Measurements from ENCODE around the gene COQ8A. TPM values are rescaled to one million over a fixed set of nuclear protein-coding genes. Genes with fewer than 3 reads are reported as not detected.

COQ8A gene
- total RNA-seq, 1 experiment from 2014 or later, result 35.3 TPM

DNA sequence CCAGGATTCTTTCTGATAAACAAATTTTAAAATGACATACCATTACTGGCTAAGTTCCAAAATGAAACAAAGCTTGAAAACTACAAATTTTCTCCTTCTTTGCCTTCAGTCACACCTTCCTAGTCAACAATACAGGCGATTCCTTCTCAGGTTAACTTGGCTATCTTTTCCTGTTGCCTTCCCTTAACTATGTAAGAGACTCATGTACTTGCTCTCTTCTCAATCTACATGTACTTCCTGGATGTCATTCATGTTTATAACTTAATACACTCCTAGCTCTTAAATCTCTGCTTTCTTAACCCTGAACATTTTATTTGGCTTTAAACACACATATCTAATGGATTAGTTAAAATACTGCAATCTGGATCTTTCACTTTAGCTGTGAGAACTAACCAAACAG lies 97.0 kb downstream of the COQ8A start:
- H3K79me2 ChIP-seq (ENCODE audit: insufficient read depth, low read length), result no peaks in the 10 kb centered on the region
- intact Hi-C loops (cut with micrococcal nuclease), result no loop called here
- no peak overlapping the region for H2AFZ ChIP-seq (ENCODE audit: low read depth, low read length, poor library complexity, severe bottlenecking)
- ATAC-seq (no peak), DNase-seq (ENCODE audit: low read depth, low spot score) (no peak)
- no peaks in the 10 kb centered on the region for H4K20me1 ChIP-seq (ENCODE audit: insufficient read depth)
- POLR2A ChIA-PET, result no interaction called here
- TF ChIP-seq SP1 (IDR thresholded peaks at IDR 0.05; ENCODE audit: low read depth) (no peak), POLR2AphosphoS5 (IDR thresholded peaks at IDR 0.05; ENCODE audit: low read depth, low read length) (no peak), MAX (IDR thresholded peaks at IDR 0.05) (no peak), EGR1 (IDR thresholded peaks at IDR 0.05; ENCODE audit: low read depth) (no peak)
- no peaks in the 10 kb centered on the region for H3K9me2 ChIP-seq (ENCODE audit: insufficient read depth)
- no peak overlapping the region for H3K27ac ChIP-seq (ENCODE audit: low read depth, low read length)
- H3K27me3 ChIP-seq (ENCODE audit: insufficient read depth, low read length), result no peaks in the 10 kb centered on the region
- H3K4me3 ChIP-seq (replicated peaks in 1 of 2; ENCODE audit: low read depth in 1 of 2, low read length in 2 of 2), result no peak overlapping the region
- no peaks in the 10 kb centered on the region for H3K4me1 ChIP-seq (ENCODE audit: control insufficient read depth in 1 of 2, insufficient read depth in 2 of 2, low read length in 2 of 2)
- CTCF ChIA-PET, result no interaction called here
- H3K9me3 ChIP-seq (ENCODE audit: control insufficient read depth in 1 of 2, insufficient read depth in 1 of 2, low read depth in 1 of 2, low read length in 2 of 2), result no peaks in the 10 kb centered on the region
- no peak overlapping the region for H3K4me2 ChIP-seq (ENCODE audit: low read length)
- peaks cover 2 to 12% of the 10 kb centered on the region in 2 experiments; a peak in 1 of 4 replicates for H3K36me3 ChIP-seq (ENCODE audit: control insufficient read depth in 1 of 2, insufficient read depth in 2 of 2, low read length in 2 of 2)
- BruUV-seq (replicated peaks), result no TSS peak
- H3K9ac ChIP-seq (ENCODE audit: low read length), result no peak overlapping the region
- RAD21 ChIA-PET (ENCODE audit: low non-redundant PET in 1 of 2, low total read pairs in 2 of 2, uncharacterized antibody in 2 of 2, unreplicated experiment in 2 of 2), result no interaction called here

Other genes starting within 250 kb of the COQ8A start
- 4.4 TPM for gene ITPKB, start 201.0 kb upstream of the COQ8A start, total RNA-seq (2021; ENCODE audit: unreplicated experiment)
- gene PSEN2, start 69.7 kb upstream of the COQ8A start, total RNA-seq (2021; ENCODE audit: unreplicated experiment), result 28.5 TPM